Lower leg skin (tissue), 3 donors: Measurements from ENCODE around the gene DCAKD.

Source experiments
- POLR2A ChIP-seq, 2 donors: fragments of 450-650 bp; IDR thresholded peaks; one replicate each; pipeline ENCODE4 v1.6.1; 2016 to 2017; ENCODE audit warnings: antibody characterized with exemption in 2 of 2, mild to moderate bottlenecking in 1 of 2, moderate library complexity in 1 of 2
- TF ChIP-seq, protein P1 (sequence below), 3 donors: fragments of 450-650 bp; IDR thresholded peaks; one replicate each; pipeline ENCODE4 v1.5.1; 2016; ENCODE audit warnings: antibody characterized with exemption in 3 of 3, mild to moderate bottlenecking in 3 of 3, moderate library complexity in 2 of 3

DNA sequence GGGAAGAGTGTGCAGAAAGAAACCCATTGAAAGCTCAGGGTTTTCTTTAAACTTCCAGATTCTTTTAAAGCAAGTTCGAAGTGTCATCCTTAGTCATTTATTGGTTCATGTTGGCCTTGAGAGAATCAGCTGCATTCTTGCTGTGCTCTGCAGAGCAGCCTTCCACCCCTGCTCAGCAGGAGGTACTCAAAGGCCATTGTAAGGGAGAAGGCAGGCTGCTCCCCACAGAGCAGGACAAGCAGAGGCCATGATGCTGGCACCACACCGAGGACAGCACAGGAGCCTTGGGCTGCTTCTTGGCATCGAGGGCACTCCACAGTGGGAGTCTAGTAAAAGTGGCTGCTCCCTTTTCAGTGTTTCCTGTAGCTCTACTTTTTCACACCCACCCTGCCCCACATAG, 39.3 kb upstream of the DCAKD start:
- TF ChIP-seq, protein P1, sequence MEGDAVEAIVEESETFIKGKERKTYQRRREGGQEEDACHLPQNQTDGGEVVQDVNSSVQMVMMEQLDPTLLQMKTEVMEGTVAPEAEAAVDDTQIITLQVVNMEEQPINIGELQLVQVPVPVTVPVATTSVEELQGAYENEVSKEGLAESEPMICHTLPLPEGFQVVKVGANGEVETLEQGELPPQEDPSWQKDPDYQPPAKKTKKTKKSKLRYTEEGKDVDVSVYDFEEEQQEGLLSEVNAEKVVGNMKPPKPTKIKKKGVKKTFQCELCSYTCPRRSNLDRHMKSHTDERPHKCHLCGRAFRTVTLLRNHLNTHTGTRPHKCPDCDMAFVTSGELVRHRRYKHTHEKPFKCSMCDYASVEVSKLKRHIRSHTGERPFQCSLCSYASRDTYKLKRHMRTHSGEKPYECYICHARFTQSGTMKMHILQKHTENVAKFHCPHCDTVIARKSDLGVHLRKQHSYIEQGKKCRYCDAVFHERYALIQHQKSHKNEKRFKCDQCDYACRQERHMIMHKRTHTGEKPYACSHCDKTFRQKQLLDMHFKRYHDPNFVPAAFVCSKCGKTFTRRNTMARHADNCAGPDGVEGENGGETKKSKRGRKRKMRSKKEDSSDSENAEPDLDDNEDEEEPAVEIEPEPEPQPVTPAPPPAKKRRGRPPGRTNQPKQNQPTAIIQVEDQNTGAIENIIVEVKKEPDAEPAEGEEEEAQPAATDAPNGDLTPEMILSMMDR (IDR thresholded peaks at IDR 0.05): no peak
- TF ChIP-seq POLR2A (IDR thresholded peaks at IDR 0.05): no peak
